Endothelial cell (in vitro differentiated cells): ENCODE measurements around the gene SP3. TPM values are rescaled to one million over a fixed set of nuclear protein-coding genes. Genes with fewer than 3 reads are reported as not detected.

ENCODE experiments used
- DNase-seq: peaks from one replicate; pipeline ENCODE4 v3.0.0; 2021; ENCODE audit warnings: low spot score
- H3K27ac Mint-ChIP-seq: one replicate; pipeline ENCODE4 v1.8.0; 2021; ENCODE audit warnings: mixed read lengths, inconsistent platforms; ENCODE audit not compliant: unreplicated experiment
- H3K27me3 Mint-ChIP-seq: one replicate; pipeline ENCODE4 v1.8.0; 2021; ENCODE audit warnings: mild to moderate bottlenecking, moderate library complexity, mixed read lengths, inconsistent platforms; ENCODE audit not compliant: unreplicated experiment
- H3K36me3 Mint-ChIP-seq: one replicate; pipeline ENCODE4 v1.8.0; 2021; ENCODE audit warnings: mild to moderate bottlenecking, low read depth, mixed read lengths, inconsistent platforms; ENCODE audit not compliant: unreplicated experiment
- H3K4me1 Mint-ChIP-seq: one replicate; pipeline ENCODE4 v1.8.0; 2021; ENCODE audit warnings: mild to moderate bottlenecking, mixed read lengths, inconsistent platforms; ENCODE audit not compliant: unreplicated experiment
- H3K4me3 Mint-ChIP-seq: one replicate; pipeline ENCODE4 v1.8.0; 2021; ENCODE audit warnings: mild to moderate bottlenecking, mixed read lengths, inconsistent platforms; ENCODE audit not compliant: unreplicated experiment
- H3K9me3 Mint-ChIP-seq: one replicate; pipeline ENCODE4 v1.8.0; 2021; ENCODE audit warnings: mixed read lengths, inconsistent platforms; ENCODE audit not compliant: unreplicated experiment
- total RNA-seq: library from RNA; stranded (reverse); fragmentation: NEBNext Ultra II Directional; extraction: Animal tissue kit (Norgen Biotek cat#: 25700); gene quantifications from one replicate; pipeline ENCODE4 v1.2.1, GENCODE V29; 2021; ENCODE audit not compliant: unreplicated experiment
- TF ChIP-seq, protein P1 (sequence below): fragments of 200-600 bp; sonication (generic); IDR thresholded peaks from one replicate; pipeline ENCODE4 v1.5.0; 2021; ENCODE audit warnings: antibody characterized with exemption; ENCODE audit not compliant: unreplicated experiment

SP3 gene
- total RNA-seq, 1 donor from 2014 or later, result 76.2 TPM

DNA sequence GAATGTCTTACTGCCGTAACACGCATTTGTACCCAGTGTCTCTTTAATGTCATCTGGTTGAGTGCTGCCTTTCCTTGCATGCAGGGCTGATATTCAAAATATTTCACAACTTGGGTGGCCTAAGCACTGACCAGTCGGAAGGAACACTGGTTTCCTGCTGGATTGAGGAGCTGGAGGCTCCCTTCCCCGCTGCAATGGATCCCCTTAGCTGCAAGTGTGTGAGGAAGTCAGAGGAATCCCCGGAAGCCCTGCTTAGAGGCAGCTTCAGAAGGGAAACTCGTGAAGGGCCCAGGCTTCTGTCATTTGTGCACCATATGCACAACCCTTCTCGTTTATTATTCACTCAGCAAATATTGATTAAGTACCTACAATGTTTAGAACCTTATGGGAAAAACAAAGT is 33.2 kb upstream of the SP3 start:
- H3K4me3 Mint-ChIP-seq, result no peak overlapping the region
- no peaks in the 10 kb centered on the region for H3K9me3 Mint-ChIP-seq
- peaks cover 9% of the 10 kb centered on the region for H3K36me3 Mint-ChIP-seq
- DNase-seq, result peak; percentile 18
- H3K27me3 Mint-ChIP-seq, result peaks cover 3% of the 10 kb centered on the region
- H3K27ac Mint-ChIP-seq, result no peak overlapping the region
- peaks cover 13% of the 10 kb centered on the region for H3K4me1 Mint-ChIP-seq
- TF ChIP-seq, protein P1, sequence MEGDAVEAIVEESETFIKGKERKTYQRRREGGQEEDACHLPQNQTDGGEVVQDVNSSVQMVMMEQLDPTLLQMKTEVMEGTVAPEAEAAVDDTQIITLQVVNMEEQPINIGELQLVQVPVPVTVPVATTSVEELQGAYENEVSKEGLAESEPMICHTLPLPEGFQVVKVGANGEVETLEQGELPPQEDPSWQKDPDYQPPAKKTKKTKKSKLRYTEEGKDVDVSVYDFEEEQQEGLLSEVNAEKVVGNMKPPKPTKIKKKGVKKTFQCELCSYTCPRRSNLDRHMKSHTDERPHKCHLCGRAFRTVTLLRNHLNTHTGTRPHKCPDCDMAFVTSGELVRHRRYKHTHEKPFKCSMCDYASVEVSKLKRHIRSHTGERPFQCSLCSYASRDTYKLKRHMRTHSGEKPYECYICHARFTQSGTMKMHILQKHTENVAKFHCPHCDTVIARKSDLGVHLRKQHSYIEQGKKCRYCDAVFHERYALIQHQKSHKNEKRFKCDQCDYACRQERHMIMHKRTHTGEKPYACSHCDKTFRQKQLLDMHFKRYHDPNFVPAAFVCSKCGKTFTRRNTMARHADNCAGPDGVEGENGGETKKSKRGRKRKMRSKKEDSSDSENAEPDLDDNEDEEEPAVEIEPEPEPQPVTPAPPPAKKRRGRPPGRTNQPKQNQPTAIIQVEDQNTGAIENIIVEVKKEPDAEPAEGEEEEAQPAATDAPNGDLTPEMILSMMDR, result no peak

DNA sequence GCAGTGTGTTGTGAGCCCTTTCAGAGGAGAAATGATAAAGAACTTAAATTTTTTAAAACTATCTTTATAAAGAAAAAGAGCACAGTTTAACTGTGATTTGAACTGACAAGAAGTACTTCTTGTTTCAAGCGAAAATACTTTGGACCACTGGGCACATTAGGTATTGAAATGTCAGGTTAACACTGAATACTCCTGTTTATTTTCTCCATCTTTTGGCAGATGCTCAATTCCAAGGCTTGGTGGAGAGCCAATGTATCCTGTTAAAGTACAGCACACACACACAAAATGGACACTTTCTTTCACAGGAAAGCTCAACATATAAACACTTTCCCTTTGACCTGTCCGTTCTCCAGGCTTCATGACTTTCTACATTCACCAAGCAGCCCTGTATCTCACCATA is 32.6 kb upstream of the SP3 start:
- Mint-ChIP-seq H3K27ac (no peak overlapping the region), H3K4me3 (no peak overlapping the region), H3K9me3 (no peaks in the 10 kb centered on the region), H3K4me1 (peaks cover 13% of the 10 kb centered on the region), H3K27me3 (peaks cover 3% of the 10 kb centered on the region), H3K36me3 (peaks cover 9% of the 10 kb centered on the region)
- TF ChIP-seq, protein P1, result no peak
- no peak for DNase-seq

DNA sequence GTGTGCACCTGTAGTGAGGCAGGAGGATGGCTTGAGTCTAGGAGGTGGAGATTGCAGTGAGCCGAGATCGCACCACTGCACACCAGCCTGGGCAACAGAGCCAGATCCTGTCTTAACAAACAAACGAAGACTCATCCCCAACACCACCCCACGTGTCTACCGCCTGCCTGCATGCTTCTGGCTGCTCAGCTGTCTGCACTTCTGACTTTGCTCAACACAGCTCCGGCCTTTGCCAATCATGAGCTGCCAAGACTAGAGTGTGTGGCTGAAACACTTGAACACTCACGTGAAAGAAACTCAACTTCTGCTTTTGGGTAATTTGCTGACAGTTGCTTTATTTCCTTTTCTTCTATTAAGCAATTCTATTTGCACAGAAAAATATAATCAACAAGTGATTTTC is 32.1 kb upstream of the SP3 start:
- no peak for DNase-seq
- Mint-ChIP-seq H3K36me3 (peaks cover 9% of the 10 kb centered on the region), H3K27me3 (peaks cover 3% of the 10 kb centered on the region), H3K27ac (no peak overlapping the region), H3K4me1 (peaks cover 15% of the 10 kb centered on the region), H3K4me3 (no peak overlapping the region), H3K9me3 (no peaks in the 10 kb centered on the region)
- TF ChIP-seq, protein P1, result no peak

DNA sequence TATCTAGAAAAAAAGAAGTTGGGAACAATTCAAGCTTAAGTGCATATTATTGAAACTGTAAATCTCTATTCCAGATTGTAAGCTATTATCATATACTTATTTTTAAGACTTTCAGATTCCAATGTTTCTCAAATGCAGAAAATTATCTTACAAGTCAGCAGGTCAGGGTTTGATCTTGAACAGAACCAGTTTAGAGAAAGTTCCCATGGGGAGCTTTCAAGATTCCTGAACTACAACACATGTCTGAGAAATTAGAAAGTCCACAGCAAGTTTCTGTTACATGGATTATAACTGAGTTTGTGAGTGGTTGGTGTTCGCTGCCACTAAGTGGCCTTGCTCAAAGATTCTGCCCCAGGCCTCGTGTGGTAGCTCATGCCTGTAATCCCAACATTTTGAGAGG is 31.6 kb upstream of the SP3 start:
- TF ChIP-seq, protein P1, result no peak
- Mint-ChIP-seq H3K4me1 (peaks cover 16% of the 10 kb centered on the region), H3K27me3 (peaks cover 3% of the 10 kb centered on the region), H3K36me3 (peaks cover 9% of the 10 kb centered on the region), H3K4me3 (no peak overlapping the region), H3K9me3 (no peaks in the 10 kb centered on the region), H3K27ac (no peak overlapping the region)
- DNase-seq, result no peak

DNA sequence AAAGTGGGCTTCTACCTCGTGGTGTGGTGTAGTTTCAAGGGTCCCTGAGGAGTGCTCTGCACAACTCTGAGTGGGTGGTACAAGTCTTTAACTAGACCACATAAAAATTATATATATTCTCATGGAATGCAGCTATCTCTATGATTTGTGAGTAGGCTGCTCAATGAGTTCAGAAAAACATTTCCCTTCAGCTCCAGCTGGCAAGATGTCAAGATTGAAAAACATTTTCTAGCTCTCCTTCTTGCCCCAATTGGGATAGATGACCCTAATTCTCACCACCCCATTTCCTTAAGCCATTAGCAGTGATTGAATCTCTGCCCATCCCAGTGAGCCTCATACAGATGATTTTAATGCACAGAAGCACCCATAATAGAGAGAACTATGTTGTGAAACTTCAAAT is 28.3 kb upstream of the SP3 start:
- no peak for DNase-seq
- TF ChIP-seq, protein P1, result no peak
- Mint-ChIP-seq H3K4me3 (no peak overlapping the region), H3K36me3 (peaks cover 5% of the 10 kb centered on the region), H3K9me3 (no peaks in the 10 kb centered on the region), H3K27me3 (no peaks in the 10 kb centered on the region), H3K27ac (no peak overlapping the region), H3K4me1 (peaks cover 23% of the 10 kb centered on the region)
